ENCODE data around the gene MFSD12.

Gene MFSD12

GRCh38 chr19:3534375-3535234 is 22.8 kb downstream of the MFSD12 start:
- TF ChIP-seq CTCF (IDR thresholded peaks at IDR 0.05) = no peak

- TF ChIP-seq CTCF (IDR thresholded peaks at IDR 0.05) = no peak
Observed at GRCh38 chr19:3533563-3534216, 23.7 kb downstream of the MFSD12 start.

- TF ChIP-seq CTCF (IDR thresholded peaks at IDR 0.05) = no peak
Observed at GRCh38 chr19:3533033-3533432, 24.4 kb downstream of the MFSD12 start.

- no peak for TF ChIP-seq CTCF (IDR thresholded peaks at IDR 0.05)
Observed at GRCh38 chr19:3532154-3532786, 25.1 kb downstream of the MFSD12 start.

- no peak for TF ChIP-seq CTCF (IDR thresholded peaks at IDR 0.05)
Observed at GRCh38 chr19:3531716-3532115, 25.7 kb downstream of the MFSD12 start.

- TF ChIP-seq CTCF (IDR thresholded peaks at IDR 0.05) = no peak
Observed at GRCh38 chr19:3530389-3530788, 27.0 kb downstream of the MFSD12 start.

GRCh38 chr19:3528539-3529211 is 28.7 kb downstream of the MFSD12 start:
- TF ChIP-seq CTCF (IDR thresholded peaks at IDR 0.05) = no peak

All from LNCAP (cell line).